ENCODE results near the gene SF3B6. TPM values are rescaled to one million over a fixed set of nuclear protein-coding genes. Genes with fewer than 3 reads are reported as not detected.
"Not testable (repeated sequence)": the region's sequence is repeated elsewhere in the genome, so short reads cannot be mapped to it uniquely, and the experiment has no call there.

SF3B6 gene
- total and polyA plus RNA-seq, 10 donors, result 47.2 to 114 (median 67.9) TPM

GRCh38 chr2:24045511-24046508, 30.3 kb downstream of the SF3B6 start:
- Histone ChIP-seq H3K4me3 (peak overlapping the region in 5 of 8 donors; percentile 1 to 82 (median 70)), H3K9me3 (no peaks in the 10 kb centered on the region), H3K4me1 (peaks cover 18 to 51% (median 37%) of the 10 kb centered on the region in 6 donors), H3K27ac (no peak overlapping the region), H3K36me3 (no peaks in the 10 kb centered on the region), H3K27me3 (replicated peaks in 1 of 7) (peaks cover 0 to 27% (median 0%) of the 10 kb centered on the region in 7 donors)
- intact Hi-C loops (cut with DNase I; ENCODE audit: low total_unique reads), result no loop called here
- WGBS, 5 donors, result 82 to 91% (median 84%) methylated on average over 11 of the region's 11 CpGs
- TF ChIP-seq POLR2AphosphoS5 (IDR thresholded peaks at IDR 0.05) (no peak), CTCF (IDR thresholded peaks at IDR 0.05 in 8 of 11, conservative IDR thresholded peaks at IDR 0.05 in 3 of 11) (no peak), POLR2A (IDR thresholded peaks at IDR 0.05) (no peak)
- DNase-seq, result no peak

GRCh38 chr2:24043133-24043532, 33.0 kb downstream of the SF3B6 start:
- 94 to 100% (median 96%) methylated on average over 6 of the region's 6 CpGs for WGBS, 5 donors
- intact Hi-C loops (cut with DNase I; ENCODE audit: low total_unique reads), result not testable (repeated sequence)

GRCh38 chr2:24040511-24040910, 35.6 kb downstream of the SF3B6 start:
- no peak overlapping the region for H3K4me3 ChIP-seq
- no peaks in the 10 kb centered on the region for H3K9me3 ChIP-seq
- no peak for DNase-seq
- H3K4me1 ChIP-seq, result peaks cover 0 to 25% (median 0%) of the 10 kb centered on the region in 6 donors
- H3K27me3 ChIP-seq (replicated peaks in 1 of 7), result no peaks in the 10 kb centered on the region
- peaks cover 0 to 37% (median 19%) of the 10 kb centered on the region in 6 donors for H3K36me3 ChIP-seq
- WGBS, 5 donors, result 88 to 99% (median 99%) methylated on average over 4 of the region's 4 CpGs
- H3K27ac ChIP-seq, result no peak overlapping the region
- TF ChIP-seq POLR2A (IDR thresholded peaks at IDR 0.05), result no peak
- no peak for TF ChIP-seq POLR2AphosphoS5 (IDR thresholded peaks at IDR 0.05)
- TF ChIP-seq CTCF (IDR thresholded peaks at IDR 0.05 in 8 of 11, conservative IDR thresholded peaks at IDR 0.05 in 3 of 11), result no peak
- intact Hi-C loops (cut with DNase I; ENCODE audit: low total_unique reads), result no loop called here

More at GRCh38 chr2:24043133-24043532, 33.0 kb downstream of the SF3B6 start:
- H3K27me3 ChIP-seq (replicated peaks in 1 of 7); H3K9me3 ChIP-seq; H3K27ac ChIP-seq; H3K4me3 ChIP-seq; DNase-seq: not testable (repeated sequence)
- Histone ChIP-seq H3K36me3 (peaks cover 0 to 18% (median 13%) of the 10 kb centered on the region in 6 donors), H3K4me1 (peaks cover 8 to 30% (median 19%) of the 10 kb centered on the region in 6 donors)

GRCh38 chr2:24038786-24039499, 37.2 kb downstream of the SF3B6 start:
- intact Hi-C loops (cut with DNase I; ENCODE audit: low total_unique reads), result no loop called here
- H3K9me3 ChIP-seq, result no peaks in the 10 kb centered on the region
- no peak for DNase-seq
- TF ChIP-seq POLR2AphosphoS5 (IDR thresholded peaks at IDR 0.05), result no peak
- no peak for TF ChIP-seq POLR2A (IDR thresholded peaks at IDR 0.05)
- TF ChIP-seq CTCF (IDR thresholded peaks at IDR 0.05 in 8 of 11, conservative IDR thresholded peaks at IDR 0.05 in 3 of 11), result no peak
- peaks cover 0 to 37% (median 19%) of the 10 kb centered on the region in 6 donors for H3K36me3 ChIP-seq
- 88 to 96% (median 93%) methylated on average over 9 of the region's 9 CpGs for WGBS, 5 donors
- H3K4me1 ChIP-seq, result peaks cover 0 to 21% (median 0%) of the 10 kb centered on the region in 6 donors
- no peak overlapping the region for H3K4me3 ChIP-seq
- no peak overlapping the region for H3K27ac ChIP-seq
- H3K27me3 ChIP-seq (replicated peaks in 1 of 7), result no peaks in the 10 kb centered on the region
